GM12874 (cell line): ENCODE measurements around the gene TOR2A.

Experiments
- CTCF ChIP-seq: IDR thresholded peaks from 2 replicates; pipeline ENCODE4 v1.5.1; 2011; ENCODE audit warnings: low read depth, mild to moderate bottlenecking, control low read depth, low read length, moderate library complexity; ENCODE audit not compliant: insufficient read depth

Gene TOR2A

GRCh38 chr9:127770905-127771569 is 35.9 kb upstream of the TOR2A start:
- no peak for TF ChIP-seq CTCF

DNA sequence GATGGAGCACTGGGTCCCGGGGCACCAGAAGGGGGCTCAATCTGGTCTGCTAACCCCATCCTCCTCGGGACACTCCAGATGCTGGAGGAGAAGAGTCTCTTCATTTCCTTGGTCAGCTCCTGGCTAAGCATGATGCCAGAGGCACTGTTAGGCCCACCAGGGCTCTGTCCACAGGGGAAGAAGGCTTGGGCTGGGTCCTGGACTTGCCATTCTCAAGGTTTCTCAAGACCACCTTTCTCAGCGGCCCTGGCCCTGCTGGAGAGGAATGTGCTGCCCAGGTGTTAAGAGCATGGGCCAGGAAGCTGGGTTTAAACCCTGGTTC is 35.5 kb upstream of the TOR2A start:
- TF ChIP-seq CTCF, result no peak

GRCh38 chr9:127769929-127770582 is 35.0 kb upstream of the TOR2A start:
- TF ChIP-seq CTCF, result no peak

GRCh38 chr9:127769101-127769500 is 34.0 kb upstream of the TOR2A start:
- no peak for TF ChIP-seq CTCF

GRCh38 chr9:127768698-127769097 is 33.6 kb upstream of the TOR2A start:
- no peak for TF ChIP-seq CTCF

DNA sequence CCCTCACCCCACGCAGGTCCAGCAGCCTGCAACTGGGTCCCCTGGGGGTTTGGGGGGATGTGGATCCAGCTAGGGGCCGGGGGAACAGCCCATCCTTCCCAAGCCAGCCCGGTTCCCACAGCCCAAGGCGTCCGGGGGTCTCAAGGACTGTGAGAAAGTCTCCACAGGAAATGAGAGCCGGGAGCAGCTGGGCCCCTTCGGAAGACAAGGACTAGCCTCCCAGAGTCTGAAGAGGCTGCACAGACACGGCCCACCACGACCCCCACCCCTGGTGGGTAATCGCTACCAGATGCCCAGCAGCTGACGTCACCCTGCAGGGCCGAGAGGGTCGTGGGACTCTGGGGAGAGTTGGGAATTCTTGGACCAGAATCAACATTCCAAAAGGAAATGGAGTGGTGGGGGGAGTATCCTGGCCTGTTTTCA is 32.8 kb upstream of the TOR2A start:
- TF ChIP-seq CTCF, result no peak

GRCh38 chr9:127767410-127767809 is 32.3 kb upstream of the TOR2A start:
- no peak for TF ChIP-seq CTCF
